Breast epithelium (tissue), 3 donors: Measurements from ENCODE around the gene MAD1L1.

Experiments
- POLR2A ChIP-seq: fragments of 450-650 bp; IDR thresholded peaks from one replicate; pipeline ENCODE4 v1.6.1; 2016; ENCODE audit warnings: antibody characterized with exemption, mild to moderate bottlenecking, moderate library complexity
- POLR2AphosphoS5 ChIP-seq, 3 donors: sonication (generic); formaldehyde crosslinking; IDR thresholded peaks; one replicate each; pipeline ENCODE4 v1.6.1; 2017; ENCODE audit warnings: antibody characterized with exemption in 3 of 3

DNA sequence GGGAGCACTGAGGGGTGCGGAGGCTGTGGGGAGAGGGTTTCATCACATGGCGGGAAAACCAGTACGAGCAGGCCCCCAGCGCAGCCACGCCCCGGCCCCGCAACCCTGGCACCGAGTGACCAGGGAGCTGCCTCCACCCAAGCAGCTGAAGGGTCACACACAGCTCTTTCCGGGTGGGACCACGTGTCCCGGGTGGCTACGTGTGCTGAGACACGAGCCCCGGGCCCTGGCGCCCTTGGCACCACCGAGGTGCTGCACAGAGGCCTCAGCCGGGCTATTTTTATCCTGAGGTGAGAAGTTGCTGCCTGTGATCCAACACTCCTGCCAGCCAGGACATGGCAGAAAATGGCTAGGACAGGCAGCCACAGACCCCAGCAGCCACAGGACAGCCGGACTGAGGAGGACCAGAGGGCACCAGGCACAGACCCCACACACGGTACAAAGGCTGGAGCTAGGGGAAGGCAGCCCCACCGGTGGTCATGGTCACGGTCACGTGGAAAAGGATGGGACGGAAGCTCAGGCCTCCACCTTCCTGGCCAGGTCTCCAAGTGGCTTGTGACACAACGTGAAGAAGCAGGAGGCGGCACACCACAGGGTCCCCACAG lies 223.7 kb downstream of the MAD1L1 start:
- no peak for TF ChIP-seq POLR2A
- no peak for TF ChIP-seq POLR2AphosphoS5 (IDR thresholded peaks at IDR 0.05)
